Ascending aorta (tissue), 2 donors: ENCODE measurements around the gene PLXNA4. TPM values are rescaled to one million over a fixed set of nuclear protein-coding genes. Genes with fewer than 3 reads are reported as not detected.

ENCODE experiments used
- DNase-seq, 2 donors: peaks; one replicate each; pipeline ENCODE4 v3.0.0-alpha.2; 2019; ENCODE audit warnings: low spot score in 2 of 2
- H3K27ac ChIP-seq, 2 donors: fragments of 200-600 bp; sonication (generic); one replicate each; pipeline ENCODE4 v1.5.1; 2016 to 2017; ENCODE audit warnings: mild to moderate bottlenecking in 1 of 2
- H3K27me3 ChIP-seq: fragments of 200-600 bp; sonication (generic); one replicate; pipeline ENCODE4 v1.5.1; 2017
- H3K36me3 ChIP-seq, 2 donors: fragments of 200-600 bp; sonication (generic); one replicate each; pipeline ENCODE4 v1.5.1; 2016
- H3K4me1 ChIP-seq, 2 donors: fragments of 200-600 bp; sonication (generic); one replicate each; pipeline ENCODE4 v1.5.1; 2016 to 2017; ENCODE audit warnings: mild to moderate bottlenecking in 1 of 2
- H3K4me3 ChIP-seq, 2 donors: fragments of 200-600 bp; sonication (generic); one replicate each; pipeline ENCODE4 v1.5.1; 2016 to 2017; ENCODE audit warnings: mild to moderate bottlenecking in 1 of 2
- H3K9me3 ChIP-seq, 2 donors: fragments of 200-600 bp; sonication (generic); one replicate each; pipeline ENCODE4 v1.5.1; 2016
- intact Hi-C: fragments of 100-400 bp; cut with DNase I; formaldehyde crosslinking; loops from one replicate; pipeline ENCODE4 v1.15.1; 2023
- total RNA-seq: library from RNA; depleted of rRNA; stranded (reverse); fragments of >200 nt; gene quantifications from one replicate; pipeline ENCODE4 v1.1.0, GENCODE V29; 2016
- TF ChIP-seq, protein P1 (sequence below), 3 experiments: fragments of 200-600 bp in 2 of 3; fragments of 450-650 bp in 1 of 3; sonication (generic) in 2 of 3; IDR thresholded peaks; one replicate each; pipeline ENCODE4 v1.5.1; 2016 to 2019; ENCODE audit warnings: antibody characterized with exemption in 3 of 3, mild to moderate bottlenecking in 1 of 3, moderate library complexity in 1 of 3

Gene PLXNA4
- total RNA-seq, 1 donor from 2014 or later = 27.1 TPM

DNA sequence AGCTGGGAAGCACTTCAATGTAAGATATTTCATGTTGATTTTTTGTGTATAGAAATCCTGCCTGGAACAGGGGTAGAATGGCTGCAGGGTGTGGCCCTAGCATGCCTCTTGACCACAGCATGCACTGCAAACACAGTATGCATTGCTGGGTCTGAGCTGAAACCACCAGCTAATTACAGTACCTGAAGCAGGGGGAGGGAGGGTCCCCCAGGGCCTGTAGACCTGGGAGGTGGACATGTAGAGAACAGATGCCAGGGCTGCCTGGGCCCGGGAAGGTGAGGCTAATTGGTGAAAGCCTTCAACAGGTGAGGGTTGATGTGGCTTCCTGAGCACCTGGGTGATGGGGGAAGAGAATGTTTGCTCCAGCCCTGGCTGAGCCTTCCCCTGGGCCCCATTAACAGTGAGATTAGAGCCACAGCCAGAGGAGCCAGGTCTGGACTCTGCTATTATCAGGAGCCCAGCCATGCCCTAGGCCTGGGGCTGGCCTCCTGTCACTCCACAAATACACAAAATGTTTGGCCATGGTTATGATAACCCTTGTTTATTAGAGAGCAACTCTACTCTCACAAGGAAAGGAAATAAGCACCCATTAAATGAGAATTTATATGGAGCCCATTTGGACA lies 83.3 kb downstream of the PLXNA4 start:
- no peak overlapping the region for H3K27ac ChIP-seq
- intact Hi-C loops = no loop called here
- no peak for DNase-seq
- TF ChIP-seq, protein P1, sequence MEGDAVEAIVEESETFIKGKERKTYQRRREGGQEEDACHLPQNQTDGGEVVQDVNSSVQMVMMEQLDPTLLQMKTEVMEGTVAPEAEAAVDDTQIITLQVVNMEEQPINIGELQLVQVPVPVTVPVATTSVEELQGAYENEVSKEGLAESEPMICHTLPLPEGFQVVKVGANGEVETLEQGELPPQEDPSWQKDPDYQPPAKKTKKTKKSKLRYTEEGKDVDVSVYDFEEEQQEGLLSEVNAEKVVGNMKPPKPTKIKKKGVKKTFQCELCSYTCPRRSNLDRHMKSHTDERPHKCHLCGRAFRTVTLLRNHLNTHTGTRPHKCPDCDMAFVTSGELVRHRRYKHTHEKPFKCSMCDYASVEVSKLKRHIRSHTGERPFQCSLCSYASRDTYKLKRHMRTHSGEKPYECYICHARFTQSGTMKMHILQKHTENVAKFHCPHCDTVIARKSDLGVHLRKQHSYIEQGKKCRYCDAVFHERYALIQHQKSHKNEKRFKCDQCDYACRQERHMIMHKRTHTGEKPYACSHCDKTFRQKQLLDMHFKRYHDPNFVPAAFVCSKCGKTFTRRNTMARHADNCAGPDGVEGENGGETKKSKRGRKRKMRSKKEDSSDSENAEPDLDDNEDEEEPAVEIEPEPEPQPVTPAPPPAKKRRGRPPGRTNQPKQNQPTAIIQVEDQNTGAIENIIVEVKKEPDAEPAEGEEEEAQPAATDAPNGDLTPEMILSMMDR (IDR thresholded peaks at IDR 0.05) = no peak
- H3K27me3 ChIP-seq = no peaks in the 10 kb centered on the region
- no peak overlapping the region for H3K4me3 ChIP-seq
- no peaks in the 10 kb centered on the region for H3K36me3 ChIP-seq
- peaks cover 0 to 2% of the 10 kb centered on the region in 2 donors for H3K4me1 ChIP-seq
- H3K9me3 ChIP-seq = no peaks in the 10 kb centered on the region

GRCh38 chr7:132491391-132491945 lies 84.8 kb downstream of the PLXNA4 start:
- TF ChIP-seq, protein P1 (IDR thresholded peaks at IDR 0.05) = no peak
- DNase-seq = no peak
- intact Hi-C loops = no loop called here

GRCh38 chr7:132490474-132490873 lies 85.8 kb downstream of the PLXNA4 start:
- H3K27me3 ChIP-seq = no peaks in the 10 kb centered on the region
- no peak overlapping the region for H3K4me3 ChIP-seq
- TF ChIP-seq, protein P1 (IDR thresholded peaks at IDR 0.05) = no peak
- no peak overlapping the region for H3K27ac ChIP-seq
- intact Hi-C loops = no loop called here
- no peak for DNase-seq
- H3K36me3 ChIP-seq = no peaks in the 10 kb centered on the region
- H3K4me1 ChIP-seq = peaks cover 0 to 11% of the 10 kb centered on the region in 2 donors
- no peaks in the 10 kb centered on the region for H3K9me3 ChIP-seq

More at GRCh38 chr7:132491391-132491945, 84.8 kb downstream of the PLXNA4 start:
- Histone ChIP-seq H3K4me1 (peaks cover 0 to 9% of the 10 kb centered on the region in 2 donors), H3K27me3 (no peaks in the 10 kb centered on the region), H3K36me3 (no peaks in the 10 kb centered on the region), H3K4me3 (no peak overlapping the region), H3K9me3 (no peaks in the 10 kb centered on the region), H3K27ac (no peak overlapping the region)

- Histone ChIP-seq H3K4me1 (peaks cover 0 to 11% of the 10 kb centered on the region in 2 donors), H3K27ac (no peak overlapping the region), H3K36me3 (no peaks in the 10 kb centered on the region), H3K9me3 (no peaks in the 10 kb centered on the region), H3K4me3 (no peak overlapping the region), H3K27me3 (no peaks in the 10 kb centered on the region)
- intact Hi-C loops = no loop called here
- DNase-seq = no peak
- TF ChIP-seq, protein P1 (IDR thresholded peaks at IDR 0.05) = no peak
These were observed 86.5 kb downstream of the PLXNA4 start for GRCh38 chr7:132489776-132490237.

DNA sequence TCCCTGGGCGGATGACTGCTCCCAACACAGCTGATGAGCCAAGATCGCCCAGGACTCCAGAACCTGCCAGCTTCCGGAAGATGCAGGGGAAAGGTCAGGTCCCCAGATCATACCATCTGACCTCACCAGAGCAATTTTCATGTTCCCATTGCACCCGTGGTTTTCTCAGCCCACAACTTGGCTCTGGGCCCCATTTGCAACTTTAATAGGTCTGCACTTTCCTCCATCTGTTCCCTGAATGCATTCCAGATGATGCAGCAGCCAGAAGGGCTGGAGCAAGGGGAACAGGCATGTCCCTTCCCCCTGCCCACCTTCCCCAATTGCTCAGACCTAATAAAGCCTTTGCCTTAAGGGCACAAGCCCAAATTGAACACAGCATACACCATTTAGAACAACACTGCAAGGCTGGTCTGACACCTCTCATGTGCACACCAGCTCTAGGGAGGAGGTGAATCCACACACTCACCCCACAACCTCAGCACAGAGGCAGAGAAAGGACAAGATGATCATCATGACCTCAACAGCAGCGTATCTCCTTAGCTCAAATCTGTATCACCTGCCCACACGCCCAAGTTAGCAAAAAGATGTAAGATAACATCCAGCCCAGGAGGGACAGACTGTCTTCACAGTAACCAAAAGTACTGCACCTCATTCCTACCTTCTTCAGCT lies 87.5 kb downstream of the PLXNA4 start:
- TF ChIP-seq, protein P1 (IDR thresholded peaks at IDR 0.05) = no peak
- H3K9me3 ChIP-seq = no peaks in the 10 kb centered on the region
- no peaks in the 10 kb centered on the region for H3K36me3 ChIP-seq
- peaks cover 0 to 11% of the 10 kb centered on the region in 2 donors for H3K4me1 ChIP-seq
- no peak for DNase-seq
- no peak overlapping the region for H3K4me3 ChIP-seq
- no peaks in the 10 kb centered on the region for H3K27me3 ChIP-seq
- no peak overlapping the region for H3K27ac ChIP-seq
- intact Hi-C loops = no loop called here
